Activated naive CD4-positive, alpha-beta T cell treated with anti-CD3 and anti-CD28 coated beads, Interleukin-2, amount 50 U/mL, for 16 hours (primary cell): ENCODE measurements around the gene KIF16B.
A peak's percentile ranks its signal among the peaks of the same experiment; 100 is the strongest.
"Not testable (repeated sequence)": the region's sequence is repeated elsewhere in the genome, so short reads cannot be mapped to it uniquely, and the experiment has no call there.

Source experiments
- DNase-seq: peaks from one replicate; pipeline ENCODE4 v3.0.0-alpha.2; 2020

KIF16B gene

DNA sequence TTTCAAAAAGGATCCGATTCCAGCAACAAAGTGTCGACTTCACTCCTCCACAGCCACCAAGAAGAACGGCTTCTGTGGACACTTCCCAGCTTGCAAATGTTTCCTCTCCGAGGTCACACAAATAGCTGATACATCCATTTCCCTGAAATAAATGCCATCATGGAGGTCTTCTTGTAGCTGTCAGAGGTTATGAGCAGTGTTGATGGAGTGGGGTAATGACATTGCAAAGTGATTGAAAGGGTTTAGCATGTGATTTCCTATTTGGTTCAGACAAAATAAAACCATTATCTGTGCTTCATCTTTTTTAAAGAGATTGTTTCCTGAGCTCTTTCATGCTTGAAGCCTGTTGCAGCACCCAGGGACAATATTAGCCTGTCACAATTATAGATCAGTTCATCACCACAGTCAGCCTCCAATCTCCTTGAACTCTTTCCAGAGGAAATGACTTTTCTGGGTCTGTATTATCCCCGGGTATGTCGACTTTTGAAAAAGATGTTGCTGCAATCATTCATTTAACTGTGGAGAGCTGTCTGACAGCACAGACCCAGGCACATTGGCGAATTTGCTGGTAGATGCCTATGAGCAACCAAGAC lies 16.9 kb upstream of the KIF16B start:
- DNase-seq = no peak

DNA sequence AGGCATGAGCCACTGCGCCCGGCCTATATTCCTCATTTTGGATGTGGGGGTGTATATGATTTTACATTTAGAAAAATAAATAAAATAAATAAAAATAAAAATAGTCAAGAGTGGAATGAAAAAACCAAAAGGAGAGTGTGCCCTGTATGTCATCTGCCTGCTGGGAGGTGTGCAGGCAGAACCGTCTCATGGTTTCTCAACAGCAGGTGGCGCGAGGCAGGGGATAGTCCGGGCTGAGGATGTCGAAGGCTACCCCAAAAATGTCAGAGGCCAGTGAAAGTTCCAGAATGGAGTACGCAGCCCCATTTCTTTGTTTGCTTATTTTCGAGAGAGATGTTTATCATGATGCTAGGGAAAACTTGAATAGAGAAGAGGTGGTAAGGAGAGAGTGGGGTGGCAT lies 16.4 kb upstream of the KIF16B start:
- no peak for DNase-seq

DNA sequence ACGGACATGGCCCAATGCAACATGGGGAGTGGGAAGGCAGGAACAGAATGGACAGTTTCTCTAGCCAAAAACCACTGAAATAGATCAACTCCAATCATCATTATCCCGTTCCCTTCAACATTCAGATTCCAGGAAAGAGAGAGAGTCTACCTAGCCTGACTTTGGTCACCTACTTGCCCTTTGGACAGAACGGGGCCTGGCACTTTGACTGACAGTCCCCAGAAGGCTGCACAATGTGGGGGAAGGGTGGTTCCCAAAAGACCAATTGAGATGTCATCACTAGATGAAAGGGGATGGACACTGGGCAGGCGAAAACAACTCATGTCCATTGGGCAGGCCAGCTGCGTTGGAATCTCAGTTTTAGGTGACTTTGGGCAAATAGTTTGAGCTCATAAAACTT lies 15.0 kb upstream of the KIF16B start:
- no peak for DNase-seq

DNA sequence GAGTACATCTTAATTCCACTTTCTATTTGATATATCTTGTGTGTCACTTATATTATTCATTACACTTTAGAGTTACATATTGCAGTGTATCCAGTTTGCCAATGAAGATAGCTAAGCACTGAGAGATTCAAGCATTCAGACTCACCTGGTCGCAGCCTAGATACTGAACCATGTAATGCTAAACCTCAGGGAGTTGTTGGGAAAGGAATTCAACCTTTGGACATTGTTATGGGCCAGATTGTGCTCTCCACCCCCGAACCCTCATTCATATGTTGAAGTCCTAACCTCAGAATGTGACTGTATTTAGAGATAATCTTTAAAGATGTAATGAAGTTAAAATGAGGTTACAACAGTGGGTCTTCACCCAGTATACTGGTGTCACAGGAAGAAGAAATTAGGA lies 13.8 kb upstream of the KIF16B start:
- no peak for DNase-seq

DNA sequence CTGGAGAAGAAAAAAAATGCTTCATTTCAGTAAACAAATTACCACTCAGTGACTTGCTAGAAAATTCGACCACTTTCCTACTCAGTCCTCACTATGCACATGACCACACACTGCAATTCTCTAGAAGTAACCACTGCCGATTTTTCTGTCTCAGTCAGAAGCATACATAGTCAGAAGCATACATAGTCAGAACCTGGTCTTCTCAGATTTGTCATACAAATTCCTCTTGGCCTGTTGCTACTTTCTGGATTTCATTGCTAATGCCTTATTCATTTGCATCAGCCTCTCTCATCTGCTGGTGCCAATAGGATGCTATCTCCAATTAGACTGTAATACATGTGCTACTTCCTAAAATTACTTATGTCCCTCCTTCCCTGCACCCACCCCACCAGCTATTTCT lies 10.2 kb upstream of the KIF16B start:
- no peak for DNase-seq

DNA sequence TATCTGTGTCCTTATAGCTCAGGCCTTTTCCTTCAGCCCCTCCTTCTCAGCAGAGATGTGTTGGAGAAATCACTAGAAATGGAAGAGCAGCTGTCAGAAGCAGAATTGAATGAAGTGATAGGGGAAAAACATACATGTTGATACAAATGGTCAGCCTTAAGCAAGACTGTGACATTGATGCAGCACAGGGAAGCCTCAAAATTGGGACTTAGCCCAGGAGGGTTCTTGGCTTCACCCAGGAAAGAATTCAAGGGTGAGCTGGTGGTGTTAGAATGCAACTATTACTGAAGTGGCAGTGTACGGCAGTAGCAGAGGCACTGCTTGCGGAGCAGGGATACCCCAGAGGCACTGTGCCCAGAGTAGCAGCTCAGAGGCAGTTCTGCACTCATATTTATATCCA lies 8.0 kb upstream of the KIF16B start:
- DNase-seq = no peak

DNA sequence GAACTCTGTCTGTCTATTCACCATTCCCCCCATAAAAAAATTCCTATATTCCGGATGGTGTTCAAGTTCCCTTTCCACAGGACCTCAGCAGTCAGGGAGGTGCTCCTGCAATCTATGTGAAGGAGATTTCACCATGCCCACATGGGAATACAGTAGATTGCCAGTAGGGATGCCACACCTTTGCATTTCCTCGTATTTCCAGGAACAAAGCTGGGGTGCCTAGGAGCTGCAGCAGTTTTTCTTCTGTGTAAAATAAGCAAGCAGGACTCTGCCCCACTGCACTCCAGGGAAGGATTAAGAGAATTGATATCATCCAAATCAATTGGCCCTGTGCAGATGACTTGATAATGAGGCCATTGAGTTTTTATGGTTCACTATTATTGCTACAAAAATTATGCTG lies 7.4 kb upstream of the KIF16B start:
- no peak for DNase-seq

DNA sequence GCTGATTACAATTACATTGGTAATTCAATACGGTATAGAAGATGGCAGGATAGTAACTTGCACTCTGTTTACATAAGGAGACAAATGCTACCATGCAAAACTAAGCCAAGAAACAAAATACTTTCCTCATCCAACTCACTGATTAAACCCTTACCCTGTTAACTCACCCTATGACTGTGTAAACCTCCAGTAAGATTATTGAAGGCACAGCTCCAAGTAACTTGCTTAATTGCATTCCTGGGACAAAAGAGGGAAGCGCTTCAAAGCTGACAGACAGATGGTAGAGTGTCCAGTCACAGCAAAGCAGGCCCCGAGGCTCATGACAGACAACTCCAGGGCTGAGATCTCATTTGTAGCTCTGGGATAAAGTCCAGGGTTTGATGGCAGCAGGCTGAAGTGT lies 6.9 kb upstream of the KIF16B start:
- DNase-seq = no peak

DNA sequence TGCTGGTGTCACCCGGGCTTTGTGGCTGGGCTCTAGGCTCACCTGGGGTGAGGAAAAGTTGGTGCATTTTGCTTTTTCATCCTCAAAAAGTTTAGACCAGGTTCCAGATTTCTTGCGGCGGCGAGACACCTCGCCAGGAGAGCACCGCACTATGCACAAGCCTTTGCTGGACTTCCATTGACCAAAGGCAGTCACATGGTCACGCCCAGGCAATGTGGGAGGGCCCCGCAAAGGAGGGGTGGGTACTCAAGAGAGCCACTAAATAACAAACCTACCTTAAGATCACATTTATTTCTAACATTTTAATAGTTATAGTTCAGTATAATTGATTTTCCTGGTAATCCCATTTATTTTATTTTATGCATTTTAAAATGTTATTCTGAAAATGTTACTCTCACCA lies 3.0 kb upstream of the KIF16B start:
- no peak for DNase-seq

DNA sequence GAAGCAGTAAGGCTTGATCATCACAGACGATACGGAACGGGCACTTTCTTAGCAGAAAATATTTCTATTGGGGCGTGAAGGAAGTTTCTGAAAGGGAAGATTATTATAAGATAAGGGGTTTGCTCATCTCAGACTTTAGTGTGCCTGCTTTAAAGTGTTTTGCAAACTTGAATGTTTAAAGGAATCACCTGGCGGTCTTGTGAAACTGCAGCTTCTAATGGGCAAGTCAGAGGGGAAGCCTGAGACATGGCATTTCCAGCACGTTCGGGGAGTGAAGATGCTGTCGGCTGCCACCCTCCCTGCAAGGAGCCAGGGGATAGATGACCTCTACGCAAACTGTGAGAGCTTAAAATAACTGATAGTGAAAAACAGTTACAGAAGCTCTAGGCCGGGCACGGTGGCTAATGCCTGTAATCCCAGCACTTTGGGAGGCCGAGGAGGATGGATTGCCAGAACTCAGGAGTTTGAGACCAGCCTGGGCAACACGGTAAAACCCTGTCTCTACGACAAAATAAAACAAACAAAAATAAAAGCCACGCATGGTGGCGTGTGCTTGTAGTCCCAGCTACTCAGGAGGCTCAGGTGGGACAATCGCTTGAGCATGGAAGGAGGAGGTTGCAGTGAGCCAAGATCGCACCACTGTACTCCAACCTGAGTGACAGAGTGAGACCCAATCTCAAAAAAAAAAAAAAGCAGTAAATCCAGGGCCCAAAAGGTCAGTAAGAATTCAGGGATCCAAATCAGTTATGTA lies 2.3 kb upstream of the KIF16B start:
- no peak for DNase-seq

DNA sequence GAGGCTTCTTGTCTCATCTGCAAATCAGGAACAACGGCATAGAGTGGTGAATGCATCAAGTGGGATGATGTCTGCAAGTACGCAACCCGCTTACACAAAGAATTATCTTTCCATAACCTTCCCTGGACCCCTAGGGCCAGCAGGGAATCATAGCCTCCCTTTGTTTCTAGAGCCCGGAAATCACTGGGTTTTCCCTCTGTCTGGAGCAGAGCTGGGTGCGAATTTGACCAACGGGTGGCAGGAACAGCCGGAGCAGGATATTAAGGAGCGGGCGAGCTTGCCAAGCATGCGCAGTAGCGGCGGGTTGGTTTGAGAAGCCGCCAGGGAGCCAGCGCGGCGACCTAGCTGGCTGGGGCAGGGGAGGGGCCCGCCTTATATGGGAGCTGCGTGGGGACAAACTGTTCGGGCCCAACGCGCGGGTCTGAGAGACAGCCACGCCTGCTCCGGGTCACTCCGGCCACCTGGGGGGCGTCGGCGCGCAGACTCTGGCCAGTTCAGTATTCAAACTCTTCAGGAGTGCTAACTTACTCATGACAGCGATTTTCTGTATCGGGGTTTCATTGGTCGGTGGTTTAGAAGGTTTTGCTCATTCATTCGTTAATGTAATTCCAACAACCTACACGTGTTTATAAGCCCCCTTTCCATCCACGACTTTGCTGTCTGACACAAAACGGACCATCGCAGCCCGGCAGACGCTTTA lies 1.6 kb upstream of the KIF16B start:
- DNase-seq = peak; percentile 79

DNA sequence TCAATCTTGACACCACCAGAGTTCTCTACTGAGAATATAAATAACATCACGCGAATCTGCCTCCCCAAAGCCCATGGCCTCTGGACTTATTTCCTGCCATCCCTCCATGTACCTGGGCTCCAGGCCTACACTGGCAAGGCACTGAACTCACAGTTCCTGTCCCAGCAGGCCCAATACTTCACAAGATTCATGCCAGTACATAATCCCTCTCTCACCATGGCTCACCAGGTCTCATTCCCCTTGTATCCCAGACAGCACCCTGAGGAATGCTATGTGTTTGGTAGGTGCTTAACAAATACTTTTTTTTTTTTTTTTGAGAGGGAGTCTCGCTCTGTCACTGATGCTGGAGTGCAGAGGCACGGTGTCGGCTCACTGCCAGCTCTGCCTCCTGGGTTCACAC lies 1.9 kb downstream of the KIF16B start:
- no peak for DNase-seq

DNA sequence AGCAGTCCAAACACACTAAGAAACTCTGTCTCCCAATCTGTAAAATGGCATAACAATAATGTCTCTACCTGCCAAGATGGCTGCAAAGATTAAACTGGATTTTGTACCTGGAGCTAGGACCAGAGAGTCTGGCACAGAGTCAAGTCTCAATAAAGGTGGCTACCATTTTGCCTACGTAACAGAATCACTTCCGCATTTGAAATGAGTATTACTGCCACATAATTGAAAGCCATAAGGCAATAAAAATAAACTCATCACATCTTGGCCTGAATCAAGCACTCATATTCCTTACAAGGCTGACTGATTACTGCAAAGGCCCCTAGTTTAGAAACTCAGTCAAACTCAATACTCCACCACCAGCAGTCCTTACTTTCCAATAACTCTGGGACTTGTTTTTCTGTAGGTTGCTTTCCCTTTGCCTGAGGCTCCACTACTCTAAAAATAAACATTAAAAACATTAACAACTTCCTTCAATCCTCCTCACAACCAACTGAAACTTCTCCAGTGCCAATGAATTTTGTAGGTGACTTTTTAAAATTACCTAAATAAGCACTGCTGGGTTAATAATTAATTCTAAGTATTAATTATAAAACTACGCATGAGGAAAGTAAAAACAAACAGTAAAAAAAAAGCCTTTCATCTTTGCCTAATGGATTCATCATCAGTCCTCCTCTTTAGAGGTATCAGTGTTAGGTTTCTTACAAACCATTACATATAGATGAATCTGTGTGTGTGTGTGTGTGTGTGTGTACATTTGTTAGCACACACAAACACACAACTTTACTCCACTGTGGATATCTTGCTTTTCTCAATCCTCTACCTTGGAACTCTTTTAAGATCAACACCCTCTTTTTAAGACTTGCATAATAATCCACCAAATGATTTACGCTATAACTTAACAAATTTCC lies 3.7 kb downstream of the KIF16B start:
- no peak for DNase-seq

DNA sequence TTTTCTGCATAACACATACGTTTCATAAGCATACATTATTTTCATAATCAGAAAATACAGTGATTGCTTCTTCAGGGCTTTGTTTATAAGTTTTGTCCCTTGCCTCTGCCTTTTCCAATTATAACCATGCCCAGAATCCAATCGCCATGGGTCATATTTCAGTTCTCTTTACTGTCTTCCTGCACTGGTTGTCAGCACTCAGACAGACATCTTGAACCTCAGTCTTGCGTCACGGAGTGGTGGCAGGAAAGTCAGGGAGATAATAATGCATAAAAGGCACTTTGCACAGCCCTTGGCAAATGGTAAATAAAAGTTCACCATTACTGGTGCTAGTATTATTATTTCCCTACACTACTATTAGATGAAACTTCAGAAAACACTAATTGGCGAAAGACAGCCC lies 7.2 kb downstream of the KIF16B start:
- no peak for DNase-seq

DNA sequence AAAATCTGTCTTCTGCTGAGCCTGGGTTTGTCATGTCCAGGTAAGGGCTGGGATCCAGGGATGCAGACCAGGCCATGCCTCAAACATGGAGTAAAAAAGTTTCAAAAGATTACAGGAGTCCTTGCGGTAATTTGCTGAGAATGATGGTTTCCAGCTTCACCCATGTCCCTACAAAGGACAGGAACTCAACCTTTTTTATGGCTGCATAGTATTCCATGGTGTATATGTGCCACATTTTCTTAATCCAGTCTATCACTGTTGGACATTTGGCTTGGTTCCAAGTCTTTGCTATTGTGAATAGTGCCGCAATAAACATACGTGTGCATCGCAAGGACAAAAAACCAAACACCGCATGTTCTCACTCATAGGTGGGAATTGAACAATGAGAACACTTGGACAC lies 9.2 kb downstream of the KIF16B start:
- DNase-seq = not testable (repeated sequence)

DNA sequence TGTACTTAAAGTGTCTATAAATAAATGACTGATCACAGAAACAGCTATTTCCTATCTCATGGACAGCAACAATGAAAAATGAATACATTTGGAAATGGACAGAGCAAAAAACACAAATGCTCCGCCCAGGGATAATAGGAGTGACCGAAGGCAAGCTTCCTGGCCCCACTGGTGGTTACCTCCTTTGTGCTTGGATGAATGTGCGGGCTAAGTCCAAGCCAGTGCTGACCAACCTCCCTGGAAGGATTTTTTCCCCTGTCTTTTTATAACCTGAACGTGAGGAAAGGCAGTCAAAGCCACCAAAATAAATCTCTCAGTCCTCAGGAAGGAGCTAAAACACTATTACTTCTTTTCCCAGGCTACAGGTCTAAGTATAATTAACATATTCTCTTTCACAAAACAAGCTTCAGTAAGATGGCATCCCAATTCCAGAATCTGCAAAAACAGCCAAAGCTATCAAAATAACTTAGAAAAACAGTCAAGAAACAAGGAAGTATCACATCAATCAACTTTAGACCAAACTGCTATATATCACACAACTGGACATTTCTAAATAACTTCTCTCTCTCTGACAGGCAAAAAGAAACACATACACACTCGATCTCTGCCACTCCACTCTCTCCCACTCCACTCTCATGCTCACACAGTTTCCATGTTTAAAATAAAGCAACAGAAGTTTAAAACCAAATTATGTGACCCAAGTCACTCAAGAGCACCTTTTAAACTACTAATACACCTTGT lies 10.0 kb downstream of the KIF16B start:
- no peak for DNase-seq

DNA sequence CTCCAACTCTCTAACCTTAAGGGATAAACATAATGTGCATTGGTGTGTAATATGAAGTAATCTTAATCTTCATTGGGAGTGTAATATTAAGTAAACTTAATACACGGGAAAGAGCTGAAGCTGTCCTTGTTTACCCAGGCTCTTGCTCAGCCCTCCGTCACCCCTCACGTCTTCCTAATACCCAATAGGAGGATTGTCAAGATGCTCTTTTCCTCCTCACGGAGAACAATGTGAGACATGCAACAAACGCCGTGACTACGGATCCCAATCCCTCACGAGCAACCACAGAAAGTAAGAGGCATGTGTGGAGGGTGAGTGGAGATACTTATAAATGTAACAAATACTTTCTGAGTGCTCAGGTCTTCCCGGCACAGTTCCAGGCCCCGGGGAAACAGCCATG lies 11.0 kb downstream of the KIF16B start:
- DNase-seq = no peak

DNA sequence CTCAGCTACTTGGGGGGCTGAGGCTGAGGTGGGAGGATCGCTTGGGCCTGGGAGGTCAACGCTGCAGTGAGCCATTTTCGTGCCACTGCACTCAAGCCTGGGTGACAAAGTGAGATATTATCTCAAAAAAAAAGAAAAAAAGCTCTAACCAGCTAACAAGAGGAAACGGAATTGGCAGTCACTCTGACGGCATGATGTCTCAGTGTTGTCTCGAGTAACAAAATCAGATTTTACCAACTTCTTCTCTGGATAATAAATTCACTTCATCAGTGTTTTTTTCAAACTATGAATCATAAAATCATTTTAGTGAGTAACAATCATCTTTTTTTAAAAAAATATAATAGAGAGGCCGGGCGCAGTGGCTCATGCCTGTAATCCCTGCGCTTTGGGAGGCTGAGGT lies 12.6 kb downstream of the KIF16B start:
- DNase-seq = no peak

DNA sequence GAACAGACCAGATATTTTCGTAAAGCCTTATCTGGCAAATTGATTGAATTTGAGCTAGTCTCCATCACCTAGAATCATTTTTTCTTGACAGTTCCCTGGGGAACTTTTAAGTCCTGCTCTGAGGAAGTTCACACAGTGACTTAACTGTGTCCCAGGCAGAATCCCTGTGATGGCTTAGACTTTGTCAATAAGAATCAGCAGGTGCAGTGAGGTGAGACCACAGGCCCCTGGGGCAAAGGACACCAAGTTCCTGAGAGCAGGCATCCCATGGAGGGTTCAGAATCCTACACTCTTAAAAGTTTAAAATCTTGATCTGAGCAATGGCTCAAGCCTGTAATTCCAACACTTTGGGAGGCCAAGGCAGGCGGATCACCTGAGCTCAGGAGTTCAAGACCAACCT lies 13.0 kb downstream of the KIF16B start:
- DNase-seq = no peak

DNA sequence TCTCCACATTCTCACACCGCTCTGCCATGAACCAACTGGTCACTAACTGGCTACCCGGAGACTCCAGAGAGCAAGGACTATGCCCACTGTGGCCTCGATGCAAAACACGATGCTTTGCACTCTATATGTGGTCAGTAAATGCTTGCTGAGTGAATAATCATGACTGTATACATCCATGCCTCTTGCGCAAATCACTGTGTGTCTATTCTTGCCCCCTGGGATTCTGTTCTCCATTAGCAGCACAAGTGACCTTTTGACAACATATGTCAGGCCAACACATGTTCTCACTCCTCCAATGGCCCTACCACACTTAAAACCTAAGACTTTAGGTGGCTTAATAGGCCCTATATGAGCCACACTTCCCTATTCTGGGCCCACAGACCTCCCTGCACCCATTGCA lies 16.9 kb downstream of the KIF16B start:
- DNase-seq = no peak

DNA sequence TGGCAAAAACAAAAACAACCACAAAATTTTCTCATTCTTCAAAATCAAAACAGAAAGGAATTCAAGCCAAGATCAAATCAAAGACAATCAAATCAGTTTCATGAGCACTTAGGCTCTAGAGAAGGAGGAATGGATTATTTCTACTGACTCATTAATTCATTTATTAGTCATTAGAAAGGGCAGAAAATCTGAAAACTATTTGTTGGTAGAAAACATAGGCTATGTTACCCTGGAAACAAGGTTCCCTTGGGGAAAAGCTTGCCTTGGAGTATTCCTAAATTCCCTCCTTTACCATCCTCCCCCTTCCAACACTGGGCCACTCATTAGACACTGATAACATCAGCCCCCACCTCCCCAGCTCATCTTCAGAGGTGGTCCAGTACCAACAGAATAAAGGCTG lies 17.5 kb downstream of the KIF16B start:
- DNase-seq = no peak

DNA sequence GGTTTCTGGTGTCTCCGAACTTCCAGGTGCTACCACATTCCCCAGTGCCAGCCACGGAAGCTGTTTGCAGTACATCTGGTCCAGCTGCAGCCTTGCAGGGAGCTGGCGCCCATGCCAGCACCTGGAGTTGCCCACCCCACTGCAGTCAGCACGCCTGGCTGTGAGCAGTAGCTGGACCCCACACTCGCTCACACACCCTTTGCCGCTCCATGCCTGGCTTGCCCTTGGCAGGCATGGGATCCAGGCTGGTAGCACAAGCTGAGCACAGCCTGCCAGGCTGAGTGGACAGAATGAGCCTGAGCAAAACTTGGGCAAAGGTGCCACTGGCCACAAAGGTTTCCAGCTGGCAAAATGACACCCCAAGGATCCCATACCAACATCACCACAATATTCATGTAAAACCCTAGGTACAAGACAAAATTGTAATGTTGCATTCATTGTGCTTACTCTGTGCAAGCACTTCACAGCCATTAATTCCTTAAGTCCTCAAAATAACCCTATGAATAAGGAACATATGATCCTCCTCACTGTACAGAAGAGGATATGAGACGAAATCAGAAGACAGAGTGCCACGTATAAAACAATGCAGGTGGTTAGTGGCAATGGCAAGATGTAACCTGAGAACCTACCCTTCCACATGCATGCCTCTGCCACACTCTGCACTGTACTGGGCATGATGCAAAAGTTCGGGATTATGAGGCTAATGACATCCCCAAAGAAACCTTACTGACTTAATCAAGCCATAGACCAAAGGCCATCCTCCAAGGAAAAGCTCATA lies 18.3 kb downstream of the KIF16B start:
- no peak for DNase-seq
